Liver (tissue), 3 donors: ENCODE data around the gene GMDS.

Source experiments
- ATF3 ChIP-seq: IDR thresholded peaks from 2 replicates; pipeline ENCODE4 v1.6.1; 2016; ENCODE audit warnings: antibody characterized with exemption
- CTCF ChIP-seq: fragments of 150-350 bp; IDR thresholded peaks from 2 replicates; pipeline ENCODE4 v1.5.1; 2017; ENCODE audit warnings: improper control_type of control experiment, low read depth, low read length; ENCODE audit not compliant: missing input control
- EGR1 ChIP-seq, 2 donors: IDR thresholded peaks; 2 replicates each; pipeline ENCODE4 v1.6.1; 2016 to 2018; ENCODE audit warnings: antibody characterized with exemption in 2 of 2, low read depth in 2 of 2
- GABPA ChIP-seq, 2 donors: IDR thresholded peaks in 1 of 2; conservative IDR thresholded peaks in 1 of 2; 2 replicates each; pipeline ENCODE4 v1.6.1; 2016; ENCODE audit warnings: antibody characterized with exemption in 2 of 2, mild to moderate bottlenecking in 1 of 2, moderate library complexity in 1 of 2
- MAX ChIP-seq: IDR thresholded peaks from 2 replicates; pipeline ENCODE4 v1.6.1; 2016; ENCODE audit warnings: antibody characterized with exemption
- NR2F2 ChIP-seq: IDR thresholded peaks from 2 replicates; pipeline ENCODE4 v1.6.1; 2016; ENCODE audit warnings: antibody characterized with exemption
- RAD21 ChIP-seq, 2 donors: IDR thresholded peaks; 2 replicates each; pipeline ENCODE4 v1.6.1; 2016; ENCODE audit warnings: antibody characterized with exemption in 2 of 2, mild to moderate bottlenecking in 2 of 2
- REST ChIP-seq: IDR thresholded peaks from 2 replicates; pipeline ENCODE4 v1.6.1; 2016; ENCODE audit warnings: antibody characterized with exemption, mild to moderate bottlenecking
- RXRA ChIP-seq, 2 donors: IDR thresholded peaks; 2 replicates each; pipeline ENCODE4 v1.6.1; 2017 to 2018; ENCODE audit warnings: antibody characterized with exemption in 2 of 2, mild to moderate bottlenecking in 1 of 2
- SP1 ChIP-seq: IDR thresholded peaks from 2 replicates; pipeline ENCODE4 v1.6.1; 2018; ENCODE audit warnings: antibody characterized with exemption, mild to moderate bottlenecking
- TAF1 ChIP-seq: conservative IDR thresholded peaks from 2 replicates; pipeline ENCODE4 v1.6.1; 2016; ENCODE audit warnings: antibody characterized with exemption, mild to moderate bottlenecking
- YY1 ChIP-seq: IDR thresholded peaks from 2 replicates; pipeline ENCODE4 v1.6.1; 2016; ENCODE audit warnings: antibody characterized with exemption, mild to moderate bottlenecking
- donor health status: healthy.
- donor health status: healthy.

GRCh38 chr6:1602049-1602713 is 643.2 kb downstream of the GMDS start:
- TF ChIP-seq TAF1 (no peak), CTCF (no peak), SP1 (no peak), ATF3 (no peak), REST (no peak), YY1 (no peak), RAD21 (IDR thresholded peaks at IDR 0.05) (no peak), MAX (no peak), GABPA (IDR thresholded peaks at IDR 0.05 in 1 of 2, conservative IDR thresholded peaks at IDR 0.05 in 1 of 2) (no peak), RXRA (IDR thresholded peaks at IDR 0.05) (no peak), EGR1 (IDR thresholded peaks at IDR 0.05; ENCODE audit: low read depth in 2 of 2) (no peak), NR2F2 (no peak)
